GM12873 (cell line): ENCODE measurements around the gene EYS.

ENCODE experiments used
- CTCF ChIP-seq: IDR thresholded peaks from 2 replicates; pipeline ENCODE4 v1.5.1; 2012; ENCODE audit warnings: low read depth, mild to moderate bottlenecking, moderate library complexity, low read length, control low read depth; ENCODE audit not compliant: insufficient read depth; ENCODE audit errors: missing control alignments

Gene EYS

GRCh38 chr6:63789699-63790098 lies 1917.3 kb downstream of the EYS start:
- no peak for TF ChIP-seq CTCF

GRCh38 chr6:63788569-63788968 lies 1918.5 kb downstream of the EYS start:
- TF ChIP-seq CTCF, result no peak

GRCh38 chr6:63787021-63787420 lies 1920.0 kb downstream of the EYS start:
- no peak for TF ChIP-seq CTCF

- no peak for TF ChIP-seq CTCF
Observed at GRCh38 chr6:63785006-63785405, 1922.0 kb downstream of the EYS start.

- TF ChIP-seq CTCF, result no peak
Observed at GRCh38 chr6:63783096-63783495, 1923.9 kb downstream of the EYS start.

- no peak for TF ChIP-seq CTCF
Observed at GRCh38 chr6:63774961-63775360, 1932.1 kb downstream of the EYS start.

- TF ChIP-seq CTCF, result no peak
Observed at GRCh38 chr6:63773200-63773599, 1933.8 kb downstream of the EYS start.
